Skeletal muscle cell (primary cell): Measurements from ENCODE around the gene SDCBP2.
A peak's percentile ranks its signal among the peaks of the same experiment; 100 is the strongest.

Source experiments
- DNase-seq: peaks from one replicate; pipeline ENCODE4 v3.0.0-alpha.2; 2010; ENCODE audit warnings: low read depth
- H3K4me3 ChIP-seq: 2 replicates; pipeline ENCODE4 v1.5.1; 2011; ENCODE audit warnings: low read depth, mild to moderate bottlenecking, control low read depth, low read length, moderate library complexity

Gene SDCBP2

GRCh38 chr20:1332749-1333300 is 3.9 kb upstream of the SDCBP2 start:
- no peak for DNase-seq
- no peak overlapping the region for H3K4me3 ChIP-seq

DNA sequence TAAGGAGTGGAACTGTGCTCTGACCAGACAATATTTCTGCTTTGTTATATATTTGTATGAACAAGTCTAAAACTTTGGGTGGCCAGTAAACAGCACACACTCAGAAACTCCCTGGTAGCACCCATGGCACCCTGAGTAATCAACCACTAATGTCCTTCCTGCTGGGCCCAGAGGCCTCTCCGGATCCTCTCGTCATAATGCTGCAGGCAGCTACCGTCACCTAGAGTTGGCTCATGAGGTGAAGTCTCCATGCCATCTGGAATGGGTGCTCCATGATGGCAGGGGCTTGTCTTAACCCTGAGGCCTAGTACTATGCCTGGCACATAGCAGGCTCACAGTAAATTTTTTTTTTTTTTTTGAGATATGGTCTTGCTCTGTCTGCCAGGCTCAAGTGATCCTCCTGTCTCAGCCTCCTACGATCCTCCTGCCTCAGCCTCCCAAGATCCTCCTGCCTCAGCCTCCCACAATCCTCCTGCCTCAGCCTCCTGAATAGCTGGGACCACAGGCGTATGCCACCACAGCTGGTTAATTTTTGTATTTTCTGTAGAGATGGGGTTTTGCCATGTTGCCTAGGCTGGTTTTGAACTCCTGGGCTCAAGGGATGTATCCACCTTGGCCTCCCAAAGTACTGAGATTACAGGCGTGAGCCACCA is 3.0 kb upstream of the SDCBP2 start:
- no peak overlapping the region for H3K4me3 ChIP-seq
- DNase-seq: no peak

DNA sequence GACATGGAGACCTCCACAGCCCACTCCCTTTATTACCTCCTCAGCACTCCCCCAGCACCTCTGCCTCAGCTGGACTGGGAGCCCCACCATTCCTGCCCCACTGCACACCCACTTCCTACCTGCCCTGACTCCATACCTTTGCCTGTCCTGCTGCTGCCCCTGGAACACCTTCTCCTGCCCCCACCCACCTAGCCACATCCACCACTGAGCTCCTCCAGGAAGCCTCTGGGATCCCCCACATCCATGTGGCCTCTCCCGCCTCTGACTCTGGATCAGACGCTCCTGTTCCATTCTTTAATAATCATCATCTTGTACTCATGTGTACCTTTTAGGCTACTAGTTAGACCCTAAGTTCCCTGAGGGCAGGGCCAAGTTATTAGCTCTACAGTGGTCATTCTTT is 2.2 kb upstream of the SDCBP2 start:
- H3K4me3 ChIP-seq: no peak overlapping the region
- no peak for DNase-seq

GRCh38 chr20:1330075-1330830 is 1.3 kb upstream of the SDCBP2 start:
- no peak for DNase-seq
- H3K4me3 ChIP-seq: no peak overlapping the region

DNA sequence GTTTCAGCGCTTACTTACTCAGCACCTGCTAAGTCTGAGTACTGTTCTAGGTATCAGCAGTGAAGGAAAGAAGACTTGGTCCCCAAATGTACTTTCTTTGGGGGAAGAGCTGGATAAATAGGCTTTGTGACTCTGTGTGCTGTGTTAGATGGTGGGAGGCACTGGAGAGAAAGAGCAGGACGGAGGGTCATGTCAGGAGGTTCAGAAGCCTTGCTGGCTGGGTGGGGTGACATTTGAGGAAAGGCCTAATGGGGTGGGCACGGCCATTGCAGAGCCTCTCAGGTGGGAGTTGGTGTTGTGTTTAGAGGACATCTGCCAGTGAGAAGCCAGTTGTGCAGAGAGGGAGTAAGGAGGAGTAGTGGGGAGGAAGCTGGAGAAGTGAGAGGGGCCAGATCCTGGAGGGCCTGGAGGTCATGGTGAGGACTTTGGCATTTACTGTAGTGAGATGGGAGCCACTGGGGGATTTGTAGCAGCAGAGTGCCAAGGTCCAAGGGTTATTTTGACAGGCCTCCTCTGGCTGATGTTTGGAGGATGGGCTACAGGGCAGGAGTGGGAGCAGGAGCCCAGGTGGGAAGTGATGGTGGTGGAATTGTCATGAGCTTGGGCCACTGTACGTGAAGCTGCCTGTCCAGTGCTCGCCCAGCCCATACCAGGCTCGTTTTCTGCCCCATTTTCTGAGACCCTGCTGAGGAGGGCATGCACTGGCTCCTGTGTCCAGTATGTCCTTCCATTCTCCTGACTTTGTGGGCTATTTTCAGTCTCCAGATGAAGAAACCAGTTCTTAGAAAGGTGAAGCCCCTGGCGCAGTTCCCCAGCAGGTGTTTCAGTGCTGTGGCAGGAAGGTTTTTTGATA is 886 bp downstream of the SDCBP2 start:
- H3K4me3 ChIP-seq: no peak overlapping the region
- no peak for DNase-seq

DNA sequence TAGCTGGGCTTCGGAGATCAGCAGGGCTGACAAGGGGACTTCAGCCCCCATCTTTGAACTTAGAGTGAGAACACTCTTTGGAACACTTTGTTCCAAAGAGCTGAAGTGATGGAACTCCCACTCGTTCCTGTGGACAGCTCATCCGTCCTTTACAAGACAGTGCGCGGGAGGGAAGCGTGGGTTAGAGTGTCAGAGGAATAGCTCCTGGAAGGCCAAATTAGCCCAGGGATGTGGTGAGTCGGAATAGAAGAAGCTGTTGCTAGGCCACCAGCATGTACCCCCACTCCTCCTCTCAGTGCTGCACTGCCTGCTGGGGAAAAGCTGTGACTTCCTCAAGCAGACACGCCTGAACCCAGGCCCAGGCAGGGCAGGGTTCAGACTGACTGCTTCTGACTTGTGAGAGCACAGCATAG is 1.7 kb downstream of the SDCBP2 start:
- peak; percentile 96 for DNase-seq
- H3K4me3 ChIP-seq: no peak overlapping the region

DNA sequence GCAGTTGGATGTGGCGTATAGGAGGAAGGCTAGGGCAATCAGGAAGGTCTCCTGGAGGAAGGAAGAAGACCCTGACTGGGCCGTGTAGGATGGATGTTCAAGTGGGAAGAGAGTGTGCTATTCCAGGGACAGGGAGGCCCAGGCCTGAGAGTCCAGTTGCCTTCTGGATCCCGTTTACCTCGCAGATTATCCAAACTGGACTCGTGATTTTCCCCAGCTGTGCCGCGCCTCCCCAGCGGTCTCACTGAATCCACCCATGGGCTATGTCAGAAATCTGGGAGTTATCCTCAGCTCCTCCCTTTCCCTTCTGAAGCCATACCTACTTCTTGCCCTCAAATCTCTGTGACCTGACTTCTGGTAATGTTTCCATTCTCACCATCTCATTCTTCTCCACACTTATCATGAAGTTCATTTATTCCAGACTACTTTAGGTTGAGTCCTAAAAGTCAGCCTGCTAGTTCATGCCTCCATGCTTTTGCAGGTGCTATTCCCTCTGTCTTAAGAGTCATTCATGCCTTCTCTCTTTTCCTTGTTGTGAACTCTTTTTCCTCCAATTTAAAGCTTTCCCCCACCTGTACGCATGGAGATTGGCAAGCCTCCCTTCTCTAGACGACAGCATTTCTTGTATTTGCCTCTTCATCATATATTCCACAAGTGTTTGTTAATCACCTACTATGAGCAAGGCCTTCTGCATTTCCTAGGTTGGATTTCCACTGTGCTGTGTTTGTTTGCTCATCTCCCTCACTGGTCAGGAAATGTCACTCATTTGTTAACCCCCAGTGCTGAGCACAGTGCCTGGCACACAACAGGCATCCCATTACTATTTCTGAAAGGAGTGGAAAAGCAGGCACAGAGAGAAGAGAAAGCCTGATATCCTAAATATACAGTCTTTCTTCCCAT is 2.7 kb downstream of the SDCBP2 start:
- peak overlapping the region; percentile 76 for H3K4me3 ChIP-seq
- DNase-seq: no peak

GRCh38 chr20:1325173-1326030 is 3.5 kb downstream of the SDCBP2 start:
- H3K4me3 ChIP-seq: peak overlapping the region; percentile 76
- DNase-seq: peak; percentile 97

DNA sequence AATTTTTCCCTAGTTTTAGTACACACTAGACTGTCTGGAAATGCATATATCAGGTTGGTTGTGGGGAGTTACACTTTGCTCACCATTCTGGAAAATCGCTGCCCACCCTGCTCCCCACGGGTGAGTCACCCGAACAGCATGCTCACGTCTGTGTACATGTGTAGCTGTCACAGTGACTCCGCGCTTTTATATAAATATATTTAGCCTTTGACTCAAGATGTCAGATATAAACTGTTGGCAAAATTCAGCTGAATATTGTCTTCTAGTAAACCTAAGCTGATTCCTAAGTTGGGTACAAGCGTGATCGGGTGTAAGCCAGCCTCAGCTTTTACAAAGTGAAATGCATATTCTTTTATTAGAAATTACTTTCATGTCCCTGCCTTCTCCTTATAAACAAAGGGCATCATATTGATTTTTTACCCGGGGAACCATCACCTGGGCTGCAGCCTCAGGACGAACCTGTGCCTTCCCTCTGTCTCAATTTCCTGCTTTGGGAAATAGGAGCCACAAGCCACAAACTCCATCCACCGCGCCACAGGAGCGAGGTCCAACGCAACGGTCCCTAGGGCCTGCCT is 4.3 kb downstream of the SDCBP2 start:
- peak; percentile 85 for DNase-seq
- peak overlapping the region; percentile 76 for H3K4me3 ChIP-seq

DNA sequence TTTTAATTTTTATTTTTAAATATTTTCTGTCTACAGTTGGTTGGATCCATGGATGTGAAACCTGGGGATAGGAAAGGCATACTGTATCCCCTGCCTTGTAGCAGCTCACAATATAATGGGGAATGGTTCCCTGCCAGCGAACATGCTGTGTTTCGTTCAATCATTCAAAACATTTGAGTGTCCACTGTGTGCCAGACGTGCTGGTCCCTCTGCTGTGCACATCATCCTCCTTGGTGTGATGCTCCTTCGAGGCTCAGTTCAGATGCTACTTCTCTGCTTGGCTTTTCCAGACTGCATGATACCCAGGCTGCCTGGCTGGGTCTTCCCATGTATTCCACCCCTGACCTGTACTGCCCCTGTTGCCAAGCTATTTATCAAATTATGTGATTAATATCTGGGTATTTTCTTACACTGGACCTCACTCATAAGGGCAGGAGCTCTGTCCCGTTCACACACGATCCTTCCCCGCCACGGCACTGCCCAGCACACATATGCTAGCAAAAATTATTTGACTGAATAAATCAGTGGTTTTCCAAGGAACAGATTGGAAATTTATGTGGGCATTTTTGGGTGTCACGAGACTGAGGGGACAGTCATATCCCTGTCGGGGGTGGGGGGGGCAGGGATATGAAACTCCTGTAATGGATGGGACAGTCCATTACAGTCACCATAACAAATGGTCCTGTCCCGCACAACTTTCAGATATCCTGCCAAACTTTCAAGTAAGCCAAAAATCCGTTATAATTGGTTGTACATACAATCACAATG is 4.9 kb downstream of the SDCBP2 start:
- no peak for DNase-seq
- no peak overlapping the region for H3K4me3 ChIP-seq

GRCh38 chr20:1323256-1323655 is 5.7 kb downstream of the SDCBP2 start:
- no peak overlapping the region for H3K4me3 ChIP-seq
- no peak for DNase-seq

GRCh38 chr20:1322511-1323245 is 6.3 kb downstream of the SDCBP2 start:
- H3K4me3 ChIP-seq: no peak overlapping the region
- DNase-seq: peak; percentile 98

DNA sequence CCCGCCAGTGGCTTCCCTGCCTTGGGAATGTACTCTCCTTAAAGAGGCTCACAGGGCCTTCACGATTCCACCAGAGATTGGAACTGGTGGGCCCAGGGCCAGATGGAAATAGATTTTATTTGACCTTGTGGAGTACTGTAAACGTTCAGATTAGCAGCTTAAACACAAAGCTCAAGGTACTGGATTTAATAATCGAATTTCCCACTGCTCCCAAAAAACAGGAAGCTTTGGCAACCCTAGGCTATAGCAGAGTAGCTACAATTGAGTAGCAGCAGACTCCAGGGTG is 7.3 kb downstream of the SDCBP2 start:
- no peak overlapping the region for H3K4me3 ChIP-seq
- DNase-seq: no peak

DNA sequence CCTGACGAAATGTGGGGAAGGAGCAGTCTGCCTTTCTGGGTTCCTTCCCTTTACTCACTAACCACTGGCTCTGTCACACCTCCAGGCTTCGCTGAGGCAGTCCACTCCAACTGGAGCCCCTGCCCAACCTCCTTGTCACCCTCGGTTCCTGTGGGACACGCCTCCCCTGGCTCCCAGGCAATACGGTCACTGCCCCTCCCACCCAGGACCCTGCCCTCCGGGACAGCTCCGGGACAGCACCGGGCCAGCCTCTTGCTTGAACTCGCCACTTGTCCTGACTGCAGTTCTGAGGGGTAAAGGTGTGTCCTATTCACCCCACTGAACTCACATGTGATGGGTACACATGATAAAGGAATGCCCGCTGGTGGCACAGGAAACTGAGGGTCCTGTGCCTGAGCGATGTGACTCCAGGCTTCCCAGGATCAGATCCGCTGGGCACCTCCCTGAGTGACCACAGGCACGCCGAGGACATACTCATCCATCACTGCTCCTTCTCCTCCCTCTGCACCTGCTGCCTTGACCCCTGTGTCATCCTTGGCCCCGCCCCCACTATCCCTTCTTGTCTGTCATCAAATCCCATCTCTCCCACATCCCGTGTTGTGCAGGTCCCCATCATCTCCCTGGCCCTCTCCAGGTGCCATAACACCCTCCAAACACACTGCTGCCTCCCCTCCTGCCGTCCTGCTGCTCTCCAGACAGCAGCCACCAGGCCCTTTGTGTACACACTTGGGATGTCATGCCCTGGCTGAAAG is 7.9 kb downstream of the SDCBP2 start:
- no peak for DNase-seq
- no peak overlapping the region for H3K4me3 ChIP-seq

DNA sequence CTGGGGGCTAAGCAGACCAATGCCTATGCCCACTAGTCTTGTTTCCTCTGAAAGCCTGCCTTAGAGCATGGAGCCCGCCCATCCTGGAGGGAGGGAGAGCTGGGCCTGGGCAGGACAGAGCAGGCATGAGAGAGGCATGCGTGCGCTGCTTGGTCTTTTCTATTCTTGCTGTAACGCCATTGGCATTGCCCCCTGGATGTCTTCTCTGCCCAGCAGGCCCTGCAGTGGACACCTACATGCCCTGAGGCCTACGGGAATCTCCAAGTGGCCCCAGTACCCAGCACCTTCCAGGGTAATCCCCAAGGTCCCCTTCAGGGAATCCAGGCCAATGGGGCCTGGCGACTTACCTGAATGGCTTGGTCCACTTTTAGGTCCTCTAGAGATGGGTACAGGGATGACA is 8.9 kb downstream of the SDCBP2 start:
- DNase-seq: no peak

DNA sequence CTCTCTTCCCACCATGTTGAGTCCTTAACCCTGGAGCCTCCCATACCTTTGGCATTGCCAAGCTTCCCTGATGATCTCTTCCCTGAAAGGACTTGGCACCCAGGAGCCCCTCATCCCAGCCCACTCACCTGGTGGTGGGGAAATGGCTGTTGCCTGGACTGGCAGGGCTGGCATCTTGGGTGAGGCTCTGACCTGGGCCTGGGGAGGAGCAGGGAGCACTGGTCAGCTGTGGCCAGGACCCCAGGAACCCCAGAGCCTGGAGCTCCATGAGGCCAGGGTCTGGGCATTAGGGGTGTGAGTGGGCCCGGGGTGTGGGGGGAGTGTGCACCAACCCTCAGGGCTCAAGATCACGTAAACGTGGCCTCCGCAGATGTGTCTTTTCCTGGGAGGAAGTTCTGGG is 9.5 kb downstream of the SDCBP2 start:
- DNase-seq: no peak
- no peak overlapping the region for H3K4me3 ChIP-seq

More for the DNA sequence above, 8.9 kb downstream of the SDCBP2 start:
- H3K4me3 ChIP-seq: no peak overlapping the region
